Stimulated activated CD4-positive, alpha-beta T cell treated with anti-CD3 and anti-CD28 coated beads, Interleukin-15, amount 100 ng/mL, for 48 hours (primary cell): ENCODE measurements around the gene GLTPD2.

Source experiments
- DNase-seq, 2 donors: peaks; one replicate each; pipeline ENCODE4 v3.0.0-alpha.2; 2020; ENCODE audit warnings: low read depth in 2 of 2

The GLTPD2 gene

GRCh38 chr17:4771519-4772234 lies 17.1 kb upstream of the GLTPD2 start, which contains the start of gene TM4SF5:
Gene TM4SF5, plus strand, starts transcription at chr17:4771886. Its CDS starts 37 bp downstream, at chr17:4771923.
- DNase-seq = no peak

- no peak for DNase-seq
Measured at GRCh38 chr17:4772235-4772613, 16.5 kb upstream of the GLTPD2 start.

GRCh38 chr17:4777969-4778760 lies 10.6 kb upstream of the GLTPD2 start:
- DNase-seq = no peak

- DNase-seq = no peak
Measured at GRCh38 chr17:4780325-4780955, 8.3 kb upstream of the GLTPD2 start.

- no peak for DNase-seq
Measured at GRCh38 chr17:4782652-4783051, 6.1 kb upstream of the GLTPD2 start.

- no peak for DNase-seq
Measured at GRCh38 chr17:4785311-4786105, 3.3 kb upstream of the GLTPD2 start.

- DNase-seq = no peak
Measured at GRCh38 chr17:4786106-4786511, 2.7 kb upstream of the GLTPD2 start, which contains the start of gene VMO1. Gene VMO1, minus strand, starts transcription at chr17:4786364. Its CDS starts 12 bp downstream, at chr17:4786352.

GRCh38 chr17:4786516-4786915 lies 2.2 kb upstream of the GLTPD2 start:
- DNase-seq = no peak

- DNase-seq = no peak
Measured at GRCh38 chr17:4788159-4788806, 481 bp upstream of the GLTPD2 start.

- DNase-seq = no peak
Measured at GRCh38 chr17:4789701-4789950, 862 bp downstream of the GLTPD2 start.

- peak; percentile 67 to 78 for DNase-seq
Measured at GRCh38 chr17:4789951-4790704, 1.4 kb downstream of the GLTPD2 start.

- no peak for DNase-seq
Measured at GRCh38 chr17:4790705-4791088, 1.9 kb downstream of the GLTPD2 start.

- DNase-seq = no peak
Measured at GRCh38 chr17:4795168-4795567, 6.4 kb downstream of the GLTPD2 start.

GRCh38 chr17:4796552-4796920 lies 7.8 kb downstream of the GLTPD2 start:
- no peak for DNase-seq

GRCh38 chr17:4800462-4801196 lies 11.9 kb downstream of the GLTPD2 start:
- DNase-seq = no peak

GRCh38 chr17:4802228-4802627 lies 13.5 kb downstream of the GLTPD2 start, which contains the start of gene C17orf114:
Gene C17orf114, minus strand, starts transcription at chr17:4802328.
- DNase-seq = no peak

- no peak for DNase-seq
Measured at GRCh38 chr17:4806456-4806776, 17.7 kb downstream of the GLTPD2 start.

- DNase-seq = peak; percentile 75 to 88
Measured at GRCh38 chr17:4806777-4807604, 18.2 kb downstream of the GLTPD2 start, which contains the start of gene PLD2. Gene PLD2, plus strand, starts transcription at chr17:4807152. Its CDS starts 621 bp downstream, at chr17:4807773.
